Keratinocyte (primary cell): ENCODE data around the gene NRBP1.

Experiments used
- EZH2 ChIP-seq: IDR thresholded peaks from one replicate; pipeline ENCODE4 v1.6.1; 2012; ENCODE audit warnings: inconsistent platforms, mild to moderate bottlenecking, low read length, moderate library complexity
- TF ChIP-seq, protein P1 (sequence below), 3 experiments: IDR thresholded peaks in 1 of 3; conservative IDR thresholded peaks in 1 of 3; optimal IDR thresholded peaks in 1 of 3; 2 replicates in 2 of 3; 3 replicates in 1 of 3; pipeline versions ENCODE3 to v1.5.1; 2011; ENCODE audit warnings: low read length in 3 of 3, mild to moderate bottlenecking in 3 of 3, moderate library complexity in 2 of 3, control low read depth in 1 of 3, inconsistent platforms in 1 of 3; ENCODE audit not compliant: insufficient read depth in 2 of 3; ENCODE audit errors: extremely low read depth in 1 of 3

DNA sequence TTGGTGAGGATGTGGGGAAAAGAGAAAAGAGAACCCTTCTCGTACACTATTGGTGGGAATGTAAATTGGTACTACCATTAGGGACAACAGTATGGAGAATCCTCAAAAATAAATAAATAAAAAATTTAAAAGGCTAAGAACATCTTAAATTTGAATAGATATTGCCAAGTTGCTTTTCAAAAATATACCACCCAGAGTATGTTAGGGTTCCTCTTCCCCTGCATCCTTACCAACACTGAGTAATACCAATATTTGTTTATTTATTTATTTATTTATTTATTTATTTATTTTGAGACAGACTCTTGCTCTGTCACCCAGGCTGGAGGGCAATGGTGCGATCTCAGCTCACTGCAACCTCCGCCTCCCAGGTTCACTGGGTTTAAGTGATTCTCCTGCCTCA is 5.5 kb upstream of the NRBP1 start:
- TF ChIP-seq, protein P1, sequence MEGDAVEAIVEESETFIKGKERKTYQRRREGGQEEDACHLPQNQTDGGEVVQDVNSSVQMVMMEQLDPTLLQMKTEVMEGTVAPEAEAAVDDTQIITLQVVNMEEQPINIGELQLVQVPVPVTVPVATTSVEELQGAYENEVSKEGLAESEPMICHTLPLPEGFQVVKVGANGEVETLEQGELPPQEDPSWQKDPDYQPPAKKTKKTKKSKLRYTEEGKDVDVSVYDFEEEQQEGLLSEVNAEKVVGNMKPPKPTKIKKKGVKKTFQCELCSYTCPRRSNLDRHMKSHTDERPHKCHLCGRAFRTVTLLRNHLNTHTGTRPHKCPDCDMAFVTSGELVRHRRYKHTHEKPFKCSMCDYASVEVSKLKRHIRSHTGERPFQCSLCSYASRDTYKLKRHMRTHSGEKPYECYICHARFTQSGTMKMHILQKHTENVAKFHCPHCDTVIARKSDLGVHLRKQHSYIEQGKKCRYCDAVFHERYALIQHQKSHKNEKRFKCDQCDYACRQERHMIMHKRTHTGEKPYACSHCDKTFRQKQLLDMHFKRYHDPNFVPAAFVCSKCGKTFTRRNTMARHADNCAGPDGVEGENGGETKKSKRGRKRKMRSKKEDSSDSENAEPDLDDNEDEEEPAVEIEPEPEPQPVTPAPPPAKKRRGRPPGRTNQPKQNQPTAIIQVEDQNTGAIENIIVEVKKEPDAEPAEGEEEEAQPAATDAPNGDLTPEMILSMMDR (optimal IDR thresholded peaks at IDR 0.05 in 1 of 3, IDR thresholded peaks at IDR 0.05 in 1 of 3, conservative IDR thresholded peaks at IDR 0.05 in 1 of 3; ENCODE audit: extremely low read depth in 1 of 3, insufficient read depth in 2 of 3, low read length in 3 of 3), result no peak
- TF ChIP-seq EZH2, result no peak
